ENCODE results near the gene CBLN3. TPM values are rescaled to one million over a fixed set of nuclear protein-coding genes. Genes with fewer than 3 reads are reported as not detected.
A peak's percentile ranks its signal among the peaks of the same experiment; 100 is the strongest.

Gene CBLN3
- total and polyA plus RNA-seq, 4 donors, result 1.7 to 4.9 (median 2.0) TPM

DNA sequence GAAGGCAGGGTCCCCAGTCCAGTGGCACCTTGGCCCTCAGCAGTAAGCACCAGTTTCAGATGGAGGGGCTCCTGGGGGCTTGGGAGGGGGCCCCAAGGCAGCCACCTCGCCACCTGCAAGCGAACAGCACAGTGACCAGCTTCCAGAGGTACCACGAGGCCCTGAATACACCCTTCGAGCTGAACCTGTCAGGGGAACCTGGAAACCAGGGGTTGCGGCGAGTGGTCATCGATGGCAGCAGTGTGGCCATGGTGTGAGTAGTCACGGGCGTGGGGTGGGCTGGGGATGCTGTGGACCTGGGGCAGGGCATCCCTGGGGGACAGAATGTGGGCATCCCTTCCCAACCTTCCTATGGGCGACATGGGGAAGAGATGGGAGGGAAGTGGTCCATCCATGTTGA, 19.5 kb downstream of the CBLN3 start:
- WGBS, 2 donors, result 93% methylated on average over 10 of the region's 10 CpGs
- Histone ChIP-seq H3K27me3 (ENCODE audit: control insufficient read depth in 3 of 3, insufficient read depth in 3 of 3, low read length in 2 of 3) (no peaks in the 10 kb centered on the region), H3K9me3 (ENCODE audit: control insufficient read depth in 4 of 4, insufficient read depth in 3 of 4, low read length in 3 of 4) (no peaks in the 10 kb centered on the region), H3K4me1 (ENCODE audit: control insufficient read depth in 5 of 5, insufficient read depth in 5 of 5, low read length in 5 of 5) (peaks cover 0 to 28% (median 3%) of the 10 kb centered on the region in 5 donors), H3K36me3 (ENCODE audit: control insufficient read depth in 4 of 4, insufficient read depth in 4 of 4, low read length in 4 of 4) (peaks cover 0 to 70% (median 38%) of the 10 kb centered on the region in 4 donors), H3K4me3 (no peak overlapping the region), H3K27ac (ENCODE audit: low read depth in 1 of 2, low read length in 1 of 2) (no peak overlapping the region), H3K9ac (ENCODE audit: insufficient read depth in 1 of 2, low read length in 2 of 2) (no peak overlapping the region)
- DNase-seq (no peak), ATAC-seq (ENCODE audit: insufficient read depth, low FRiP score) (no peak)
- TF ChIP-seq, protein P1, sequence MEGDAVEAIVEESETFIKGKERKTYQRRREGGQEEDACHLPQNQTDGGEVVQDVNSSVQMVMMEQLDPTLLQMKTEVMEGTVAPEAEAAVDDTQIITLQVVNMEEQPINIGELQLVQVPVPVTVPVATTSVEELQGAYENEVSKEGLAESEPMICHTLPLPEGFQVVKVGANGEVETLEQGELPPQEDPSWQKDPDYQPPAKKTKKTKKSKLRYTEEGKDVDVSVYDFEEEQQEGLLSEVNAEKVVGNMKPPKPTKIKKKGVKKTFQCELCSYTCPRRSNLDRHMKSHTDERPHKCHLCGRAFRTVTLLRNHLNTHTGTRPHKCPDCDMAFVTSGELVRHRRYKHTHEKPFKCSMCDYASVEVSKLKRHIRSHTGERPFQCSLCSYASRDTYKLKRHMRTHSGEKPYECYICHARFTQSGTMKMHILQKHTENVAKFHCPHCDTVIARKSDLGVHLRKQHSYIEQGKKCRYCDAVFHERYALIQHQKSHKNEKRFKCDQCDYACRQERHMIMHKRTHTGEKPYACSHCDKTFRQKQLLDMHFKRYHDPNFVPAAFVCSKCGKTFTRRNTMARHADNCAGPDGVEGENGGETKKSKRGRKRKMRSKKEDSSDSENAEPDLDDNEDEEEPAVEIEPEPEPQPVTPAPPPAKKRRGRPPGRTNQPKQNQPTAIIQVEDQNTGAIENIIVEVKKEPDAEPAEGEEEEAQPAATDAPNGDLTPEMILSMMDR (IDR thresholded peaks at IDR 0.05; ENCODE audit: control extremely low read depth, extremely low read depth), result no peak

DNA sequence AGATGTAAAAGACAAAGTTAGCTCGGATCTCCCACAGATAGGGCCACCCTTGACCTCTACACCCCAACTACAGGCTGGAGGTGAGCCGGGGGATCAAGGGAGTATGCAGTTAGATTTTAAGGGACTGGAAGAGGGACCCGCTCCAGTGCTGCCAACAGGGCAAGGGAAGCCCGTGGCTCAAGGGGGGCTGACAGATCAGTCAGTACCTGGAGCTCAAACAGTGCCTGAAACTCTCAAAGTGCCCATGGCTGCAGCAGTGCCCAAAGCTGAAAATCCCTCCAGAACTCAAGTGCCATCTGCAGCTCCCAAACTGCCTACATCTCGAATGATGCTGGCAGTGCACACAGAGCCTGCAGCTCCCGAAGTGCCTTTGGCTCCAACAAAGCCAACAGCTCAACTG, 20.3 kb downstream of the CBLN3 start:
- H3K27ac ChIP-seq (ENCODE audit: low read depth in 1 of 2, low read length in 1 of 2), result no peak overlapping the region
- no peak overlapping the region for H3K4me3 ChIP-seq
- TF ChIP-seq, protein P1 (IDR thresholded peaks at IDR 0.05; ENCODE audit: control extremely low read depth, extremely low read depth), result no peak
- ATAC-seq (ENCODE audit: insufficient read depth, low FRiP score) (no peak), DNase-seq (no peak)
- H3K27me3 ChIP-seq (ENCODE audit: control insufficient read depth in 3 of 3, insufficient read depth in 3 of 3, low read length in 2 of 3), result no peaks in the 10 kb centered on the region
- H3K4me1 ChIP-seq (ENCODE audit: control insufficient read depth in 5 of 5, insufficient read depth in 5 of 5, low read length in 5 of 5), result peaks cover 0 to 35% (median 10%) of the 10 kb centered on the region in 5 donors
- peaks cover 0 to 76% (median 36%) of the 10 kb centered on the region in 4 donors for H3K36me3 ChIP-seq (ENCODE audit: control insufficient read depth in 4 of 4, insufficient read depth in 4 of 4, low read length in 4 of 4)
- no peak overlapping the region for H3K9ac ChIP-seq (ENCODE audit: insufficient read depth in 1 of 2, low read length in 2 of 2)
- WGBS, 2 donors, result 86 to 91% methylated on average over 6 of the region's 6 CpGs
- H3K9me3 ChIP-seq (ENCODE audit: control insufficient read depth in 4 of 4, insufficient read depth in 3 of 4, low read length in 3 of 4), result no peaks in the 10 kb centered on the region

DNA sequence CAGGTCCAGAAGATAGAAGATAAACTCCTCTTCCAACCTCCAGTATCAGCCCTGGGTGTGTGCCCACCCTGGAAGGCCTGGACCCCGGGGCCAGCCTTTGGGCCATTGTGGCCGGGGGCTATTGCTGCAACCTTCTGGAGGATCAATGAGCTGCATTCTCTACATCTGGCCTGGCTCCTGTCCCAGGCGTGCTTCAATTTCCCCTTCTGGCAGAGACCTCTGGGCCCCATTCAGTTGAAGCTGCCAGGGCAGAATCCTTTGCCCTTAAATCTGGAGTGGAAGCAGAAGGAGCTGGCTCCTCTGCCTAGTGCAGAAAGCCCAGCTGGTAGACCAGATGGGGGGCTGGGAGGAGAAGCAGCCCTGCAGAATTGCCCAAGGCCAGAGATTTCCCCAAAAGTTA, 20.7 kb downstream of the CBLN3 start:
- Histone ChIP-seq H3K4me3 (no peak overlapping the region), H3K27me3 (ENCODE audit: control insufficient read depth in 3 of 3, insufficient read depth in 3 of 3, low read length in 2 of 3) (no peaks in the 10 kb centered on the region), H3K4me1 (ENCODE audit: control insufficient read depth in 5 of 5, insufficient read depth in 5 of 5, low read length in 5 of 5) (peaks cover 0 to 39% (median 10%) of the 10 kb centered on the region in 5 donors), H3K36me3 (ENCODE audit: control insufficient read depth in 4 of 4, insufficient read depth in 4 of 4, low read length in 4 of 4) (peaks cover 0 to 72% (median 33%) of the 10 kb centered on the region in 4 donors), H3K9ac (ENCODE audit: insufficient read depth in 1 of 2, low read length in 2 of 2) (no peak overlapping the region), H3K9me3 (ENCODE audit: control insufficient read depth in 4 of 4, insufficient read depth in 3 of 4, low read length in 3 of 4) (no peaks in the 10 kb centered on the region), H3K27ac (ENCODE audit: low read depth in 1 of 2, low read length in 1 of 2) (no peak overlapping the region)
- peak; percentile 67 to 78 (median 75) for DNase-seq
- TF ChIP-seq, protein P1 (IDR thresholded peaks at IDR 0.05; ENCODE audit: control extremely low read depth, extremely low read depth), result no peak
- 41 to 51% methylated on average over 3 of the region's 3 CpGs for WGBS, 2 donors
- ATAC-seq (ENCODE audit: insufficient read depth, low FRiP score), result no peak
